Keratinocyte (primary cell): Measurements from ENCODE around the gene LY9. TPM values are rescaled to one million over a fixed set of nuclear protein-coding genes. Genes with fewer than 3 reads are reported as not detected.

ENCODE experiments used
- DNase-seq: peaks from one replicate; pipeline ENCODE4 v3.0.0-alpha.2; 2011; ENCODE audit warnings: low read depth, missing footprints, low spot score
- FAIRE-seq: peaks from 2 replicates; lab custom pipeline; 2011; peaks lifted over from hg19 to GRCh38; lab: Jason Lieb, UNC
- H2AFZ ChIP-seq: 2 replicates; pipeline ENCODE4 v1.6.0; 2012; ENCODE audit warnings: low read length, control low read depth, inconsistent platforms; ENCODE audit not compliant: control insufficient read depth
- H3K27ac ChIP-seq: 2 replicates; pipeline ENCODE4 v1.5.1; 2011; ENCODE audit warnings: low read length; ENCODE audit not compliant: control insufficient read depth, insufficient read depth
- H3K27me3 ChIP-seq: 3 replicates; pipeline ENCODE4 v1.6.0; 2011; ENCODE audit warnings: low read length; ENCODE audit not compliant: control insufficient read depth, insufficient read depth; ENCODE audit errors: extremely low read depth
- H3K36me3 ChIP-seq, 2 experiments: 2 replicates in 1 of 2; 3 replicates in 1 of 2; pipeline ENCODE4 v1.5.1; 2011; ENCODE audit warnings: low read length in 2 of 2, mild to moderate bottlenecking in 1 of 2; ENCODE audit not compliant: control insufficient read depth in 2 of 2, insufficient read depth in 2 of 2; ENCODE audit errors: extremely low read depth in 1 of 2
- H3K4me1 ChIP-seq: 3 replicates; pipeline ENCODE4 v1.5.1; 2011; ENCODE audit warnings: low read length; ENCODE audit not compliant: control insufficient read depth, insufficient read depth; ENCODE audit errors: extremely low read depth
- H3K4me2 ChIP-seq: 3 replicates; pipeline ENCODE4 v1.6.0; 2011; ENCODE audit warnings: low read depth, low read length; ENCODE audit not compliant: control insufficient read depth, insufficient read depth; ENCODE audit errors: extremely low read depth
- H3K4me3 ChIP-seq, 3 experiments: fragments of 200-600 bp in 1 of 3; sonication (generic) in 1 of 3; 2 replicates in 2 of 3; 3 replicates in 1 of 3; pipeline ENCODE4 v1.5.1; 2011 to 2016; ENCODE audit warnings: low read length in 3 of 3, mild to moderate bottlenecking in 3 of 3, control low read depth in 2 of 3, inconsistent platforms in 1 of 3, low read depth in 1 of 3, mixed read lengths in 1 of 3, mixed run types in 1 of 3, moderate library complexity in 1 of 3; ENCODE audit not compliant: control insufficient read depth in 2 of 3, insufficient read depth in 2 of 3; ENCODE audit errors: extremely low read depth in 1 of 3
- H3K79me2 ChIP-seq: 2 replicates; pipeline ENCODE4 v1.6.0; 2012; ENCODE audit warnings: low read length; ENCODE audit not compliant: control insufficient read depth, insufficient read depth
- H3K9ac ChIP-seq: 3 replicates; pipeline ENCODE4 v1.6.0; 2011; ENCODE audit warnings: low read length; ENCODE audit not compliant: control insufficient read depth, insufficient read depth; ENCODE audit errors: extremely low read depth
- H3K9me1 ChIP-seq: 3 replicates; pipeline ENCODE4 v1.6.0; 2011; ENCODE audit warnings: low read length; ENCODE audit not compliant: control insufficient read depth, insufficient read depth; ENCODE audit errors: extremely low read depth
- H3K9me3 ChIP-seq: 2 replicates; pipeline ENCODE4 v1.5.1; 2012; ENCODE audit warnings: low read depth, low read length; ENCODE audit not compliant: control insufficient read depth
- H4K20me1 ChIP-seq: 3 replicates; pipeline ENCODE4 v1.6.0; 2011; ENCODE audit warnings: low read length; ENCODE audit not compliant: control insufficient read depth, insufficient read depth; ENCODE audit errors: extremely low read depth
- CTCF ChIP-seq, 3 experiments: IDR thresholded peaks in 1 of 3; conservative IDR thresholded peaks in 1 of 3; optimal IDR thresholded peaks in 1 of 3; 2 replicates in 2 of 3; 3 replicates in 1 of 3; pipeline versions ENCODE3 to v1.5.1; 2011; ENCODE audit warnings: low read length in 3 of 3, mild to moderate bottlenecking in 3 of 3, moderate library complexity in 2 of 3, control low read depth in 1 of 3, inconsistent platforms in 1 of 3; ENCODE audit not compliant: insufficient read depth in 2 of 3; ENCODE audit errors: extremely low read depth in 1 of 3
- EZH2 ChIP-seq: IDR thresholded peaks from one replicate; pipeline ENCODE4 v1.6.1; 2012; ENCODE audit warnings: inconsistent platforms, mild to moderate bottlenecking, low read length, moderate library complexity
- dilution Hi-C: fragments of 300-500 bp; cut with MboI; formaldehyde crosslinking; loops from one replicate; pipeline ENCODE4 v1.7.0; 2020; ENCODE audit warnings: low sequenced_read_pairs; ENCODE audit not compliant: extremely low pct_ligation_motif_present
- polyA minus RNA-seq, 3 experiments: library from RNA; depleted of rRNA, polyadenylated mRNA; stranded (reverse); fragments of >200 nt; gene quantifications; 1 replicate in 1 of 3; 2 replicates in 1 of 3; 3 replicates in 1 of 3; pipeline ENCODE4 v1.2.3, GENCODE V29; 2011
- polyA plus RNA-seq, 5 experiments: library from polyadenylated mRNA; depleted of rRNA in 3 of 5; stranded (reverse) in 3 of 5; stranded (forward) in 1 of 5; unstranded in 1 of 5; fragments of >200 nt; gene quantifications; 1 replicate in 1 of 5; 2 replicates in 3 of 5; 3 replicates in 1 of 5; pipeline versions ENCODE4 v1.2.1 to v1.2.3, GENCODE V29; 2011 to 2012; ENCODE audit warnings: missing spikeins in 2 of 5, low read depth in 1 of 5, low replicate concordance in 1 of 5

The LY9 gene
- polyA plus RNA-seq (not detected in 3 replicates), polyA minus RNA-seq (not detected in 3 replicates)
- not detected for polyA plus RNA-seq (2011; ENCODE audit: low read depth)
- 0.05 TPM in 1 of 2 replicates, not detected in the other for polyA plus RNA-seq (2011; cell fraction: cytosol; rRNA removed)
- polyA plus RNA-seq (2011; cell fraction: nucleus; rRNA removed): 0.04 TPM in 1 of 2 replicates, not detected in the other
- 0.23 TPM in 1 of 2 replicates, not detected in the other for polyA plus RNA-seq (2012; ENCODE audit: low replicate concordance)
- not detected for polyA minus RNA-seq (2011; cell fraction: cytosol; rRNA and poly(A)+ RNA removed)
- polyA minus RNA-seq (2011; cell fraction: nucleus; rRNA and poly(A)+ RNA removed): not detected in 2 replicates

GRCh38 chr1:160795951-160796383 is at the start of gene LY9:
Gene LY9 (plus strand): TSS chr1:160796174. CDS start chr1:160796188, 14 bp downstream.
- Histone ChIP-seq H3K27ac (no peak within 1 kb of the TSS), H3K9me3 (no peaks in the 10 kb centered on the region), H3K9me1 (no peaks in the 10 kb centered on the region), H3K4me3 (no peak within 1 kb of the TSS), H3K36me3 (no peaks in the 10 kb centered on the region), H3K4me2 (no peak within 1 kb of the TSS), H4K20me1 (no peaks in the 10 kb centered on the region), H3K4me1 (peaks cover 5% of the 10 kb centered on the region), H3K27me3 (no peaks in the 10 kb centered on the region), H3K79me2 (no peaks in the 10 kb centered on the region), H2AFZ (no peak within 1 kb of the TSS), H3K9ac (no peak within 1 kb of the TSS)
- TF ChIP-seq EZH2: no peak
- TF ChIP-seq CTCF (optimal IDR thresholded peaks at IDR 0.05 in 1 of 3, IDR thresholded peaks at IDR 0.05 in 1 of 3, conservative IDR thresholded peaks at IDR 0.05 in 1 of 3; ENCODE audit: extremely low read depth in 1 of 3, insufficient read depth in 2 of 3, low read length in 3 of 3): no peak
- FAIRE-seq: peak; percentile 34
- dilution Hi-C loops: no loop called here
- no peak for DNase-seq

GRCh38 chr1:160746836-160747500 is 49.0 kb upstream of the LY9 start:
- Histone ChIP-seq H3K4me1 (peaks cover 18% of the 10 kb centered on the region), H4K20me1 (no peaks in the 10 kb centered on the region), H3K27me3 (no peaks in the 10 kb centered on the region), H3K9ac (no peak overlapping the region), H3K36me3 (peaks cover 0 to 9% of the 10 kb centered on the region in 2 experiments), H3K9me1 (no peaks in the 10 kb centered on the region), H3K4me2 (no peak overlapping the region), H2AFZ (no peak overlapping the region), H3K79me2 (no peaks in the 10 kb centered on the region), H3K4me3 (no peak overlapping the region), H3K9me3 (no peaks in the 10 kb centered on the region), H3K27ac (no peak overlapping the region)
- dilution Hi-C loops: no loop called here
- TF ChIP-seq CTCF (optimal IDR thresholded peaks at IDR 0.05 in 1 of 3, IDR thresholded peaks at IDR 0.05 in 1 of 3, conservative IDR thresholded peaks at IDR 0.05 in 1 of 3; ENCODE audit: extremely low read depth in 1 of 3, insufficient read depth in 2 of 3, low read length in 3 of 3) (no peak), EZH2 (no peak)
- no peak for FAIRE-seq
- DNase-seq: no peak
